ENCODE data around the gene FOXP1. TPM values are rescaled to one million over a fixed set of nuclear protein-coding genes. Genes with fewer than 3 reads are reported as not detected.
A peak's percentile ranks its signal among the peaks of the same experiment; 100 is the strongest.

FOXP1 gene
- total RNA-seq, 1 donor from 2014 or later: 33.2 TPM

DNA sequence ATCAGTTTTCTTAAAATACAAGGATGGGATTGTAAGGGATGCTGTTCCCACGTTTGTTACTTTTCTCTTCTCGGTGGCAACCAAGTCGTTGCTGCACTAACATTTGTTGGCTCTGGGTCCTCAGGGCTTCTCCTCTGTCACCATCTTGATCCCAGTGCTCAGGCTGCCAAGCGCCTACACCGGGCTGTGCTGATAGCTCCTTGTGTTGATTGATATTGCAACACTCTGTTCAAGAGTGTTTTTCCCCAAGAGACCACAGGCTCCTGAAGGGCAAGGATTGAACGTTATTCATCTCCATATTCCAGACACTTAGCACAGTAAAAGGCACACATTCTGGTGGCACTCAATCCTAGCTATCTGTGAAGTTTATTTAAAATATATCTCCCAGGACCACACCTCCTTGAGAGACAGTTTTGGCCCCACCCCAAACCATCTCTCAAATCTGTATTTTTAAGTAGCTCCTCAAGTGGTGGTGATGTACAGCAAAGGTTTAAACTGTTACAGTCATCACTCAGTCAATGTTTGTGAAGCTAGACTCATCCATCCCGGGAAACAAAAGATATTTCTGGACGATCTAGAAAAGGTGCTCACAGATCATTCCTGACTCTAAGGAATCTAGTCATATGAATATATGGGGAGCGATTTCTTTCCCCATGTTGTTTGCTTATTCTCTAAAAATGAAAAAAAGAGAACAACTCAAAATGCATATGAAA lies 38.5 kb upstream of the FOXP1 start:
- DNase-seq (ENCODE audit: low read depth) (no peak), FAIRE-seq (no peak)
- TF ChIP-seq, protein P1, sequence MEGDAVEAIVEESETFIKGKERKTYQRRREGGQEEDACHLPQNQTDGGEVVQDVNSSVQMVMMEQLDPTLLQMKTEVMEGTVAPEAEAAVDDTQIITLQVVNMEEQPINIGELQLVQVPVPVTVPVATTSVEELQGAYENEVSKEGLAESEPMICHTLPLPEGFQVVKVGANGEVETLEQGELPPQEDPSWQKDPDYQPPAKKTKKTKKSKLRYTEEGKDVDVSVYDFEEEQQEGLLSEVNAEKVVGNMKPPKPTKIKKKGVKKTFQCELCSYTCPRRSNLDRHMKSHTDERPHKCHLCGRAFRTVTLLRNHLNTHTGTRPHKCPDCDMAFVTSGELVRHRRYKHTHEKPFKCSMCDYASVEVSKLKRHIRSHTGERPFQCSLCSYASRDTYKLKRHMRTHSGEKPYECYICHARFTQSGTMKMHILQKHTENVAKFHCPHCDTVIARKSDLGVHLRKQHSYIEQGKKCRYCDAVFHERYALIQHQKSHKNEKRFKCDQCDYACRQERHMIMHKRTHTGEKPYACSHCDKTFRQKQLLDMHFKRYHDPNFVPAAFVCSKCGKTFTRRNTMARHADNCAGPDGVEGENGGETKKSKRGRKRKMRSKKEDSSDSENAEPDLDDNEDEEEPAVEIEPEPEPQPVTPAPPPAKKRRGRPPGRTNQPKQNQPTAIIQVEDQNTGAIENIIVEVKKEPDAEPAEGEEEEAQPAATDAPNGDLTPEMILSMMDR (IDR thresholded peaks at IDR 0.05; ENCODE audit: insufficient read depth, low read length, severe bottlenecking): no peak
- peaks cover 2% of the 10 kb centered on the region for H3K27me3 ChIP-seq (ENCODE audit: control insufficient read depth, insufficient read depth, low read length)
- no peaks in the 10 kb centered on the region for H3K36me3 ChIP-seq (ENCODE audit: control insufficient read depth, insufficient read depth, low read length)
- H3K4me3 ChIP-seq (ENCODE audit: low read depth, low read length): no peak overlapping the region

DNA sequence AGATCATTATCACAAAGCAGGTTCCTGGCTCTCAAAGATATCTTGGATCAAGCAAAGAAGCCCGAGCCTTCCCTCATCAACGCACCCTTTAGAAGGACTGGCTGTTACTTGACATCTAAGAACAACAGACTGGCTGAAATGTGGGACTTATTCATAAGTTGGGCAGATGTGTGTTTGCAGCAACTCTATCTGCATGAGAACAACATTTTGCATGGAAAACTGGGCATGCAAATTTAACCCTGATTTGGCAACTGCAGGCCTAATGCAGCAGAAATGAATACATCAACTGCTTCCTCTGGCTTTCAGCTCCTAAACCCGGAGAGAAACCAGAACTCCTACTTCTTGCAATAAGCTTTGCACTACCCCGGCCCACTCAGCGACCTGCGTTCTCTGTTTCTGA lies 35.0 kb upstream of the FOXP1 start:
- no peaks in the 10 kb centered on the region for H3K36me3 ChIP-seq (ENCODE audit: control insufficient read depth, insufficient read depth, low read length)
- peaks cover 2% of the 10 kb centered on the region for H3K27me3 ChIP-seq (ENCODE audit: control insufficient read depth, insufficient read depth, low read length)
- TF ChIP-seq, protein P1 (IDR thresholded peaks at IDR 0.05; ENCODE audit: insufficient read depth, low read length, severe bottlenecking): no peak
- no peak overlapping the region for H3K4me3 ChIP-seq (ENCODE audit: low read depth, low read length)
- FAIRE-seq (no peak), DNase-seq (ENCODE audit: low read depth) (no peak)

DNA sequence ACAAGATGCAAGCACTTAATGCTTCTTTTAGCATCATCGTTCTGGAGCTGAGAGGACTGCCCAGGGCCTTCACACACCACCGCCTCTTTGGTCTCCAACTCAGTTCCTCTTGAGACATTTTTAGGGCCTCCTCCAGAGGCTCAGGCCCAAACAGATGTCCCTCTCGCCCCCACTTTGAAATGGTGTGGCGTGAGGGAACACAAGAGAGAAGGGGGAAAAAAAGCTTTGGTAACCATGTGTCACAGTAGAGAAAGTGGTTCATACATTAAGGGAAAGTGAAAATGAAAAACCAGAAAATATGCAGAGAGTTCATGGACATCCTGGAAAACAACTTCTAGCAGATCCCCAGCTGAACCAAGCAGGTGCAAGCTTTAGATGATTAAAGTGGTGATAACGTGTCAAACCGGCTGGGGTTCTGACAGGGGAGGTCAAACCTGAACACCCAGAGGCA lies 33.1 kb upstream of the FOXP1 start:
- no peak for DNase-seq (ENCODE audit: low read depth)
- Histone ChIP-seq H3K27me3 (ENCODE audit: control insufficient read depth, insufficient read depth, low read length) (no peaks in the 10 kb centered on the region), H3K36me3 (ENCODE audit: control insufficient read depth, insufficient read depth, low read length) (no peaks in the 10 kb centered on the region), H3K4me3 (ENCODE audit: low read depth, low read length) (no peak overlapping the region)
- TF ChIP-seq, protein P1 (IDR thresholded peaks at IDR 0.05; ENCODE audit: insufficient read depth, low read length, severe bottlenecking): no peak
- peak; percentile 47 for FAIRE-seq

DNA sequence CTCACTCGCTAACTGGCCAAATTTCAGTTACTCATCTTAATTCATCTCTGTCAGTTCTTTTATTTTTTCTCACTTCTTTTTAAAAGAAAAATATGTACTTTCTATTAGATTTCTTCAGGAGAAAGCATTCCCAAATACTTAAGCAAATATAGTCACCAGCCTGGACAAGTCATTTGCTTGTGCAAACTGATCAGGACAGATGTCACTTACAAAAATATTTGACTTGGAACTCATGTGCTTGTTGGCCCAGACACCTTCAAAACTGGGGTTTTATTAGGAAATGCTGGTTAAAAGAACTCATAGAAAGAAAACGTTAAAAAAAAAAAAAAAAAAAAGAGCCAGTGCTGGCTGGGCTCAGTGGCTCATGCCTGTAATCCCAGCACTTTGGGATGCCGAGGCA lies 31.3 kb upstream of the FOXP1 start:
- TF ChIP-seq, protein P1 (IDR thresholded peaks at IDR 0.05; ENCODE audit: insufficient read depth, low read length, severe bottlenecking): no peak
- FAIRE-seq (no peak), DNase-seq (ENCODE audit: low read depth) (peak; percentile 12)
- H3K36me3 ChIP-seq (ENCODE audit: control insufficient read depth, insufficient read depth, low read length): no peaks in the 10 kb centered on the region
- no peak overlapping the region for H3K4me3 ChIP-seq (ENCODE audit: low read depth, low read length)
- H3K27me3 ChIP-seq (ENCODE audit: control insufficient read depth, insufficient read depth, low read length): no peaks in the 10 kb centered on the region

DNA sequence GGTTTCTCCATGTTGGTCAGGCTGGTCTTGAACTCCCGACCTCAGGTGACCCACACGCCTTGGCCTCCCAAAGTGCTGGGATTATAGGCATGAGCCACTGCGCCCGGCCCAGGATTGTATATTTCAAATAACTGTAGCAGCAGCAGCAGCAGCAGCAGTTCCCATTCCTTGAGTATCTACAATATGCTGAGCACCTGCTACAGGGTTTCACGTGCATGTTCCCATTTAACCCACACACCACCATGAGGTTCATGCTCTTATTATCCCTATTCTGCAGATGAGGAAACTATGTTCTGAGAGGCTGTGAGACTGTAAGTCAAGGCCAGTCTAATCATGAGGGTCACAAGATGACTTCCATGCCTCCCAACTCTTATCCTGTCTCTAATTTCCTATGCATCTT lies 30.9 kb upstream of the FOXP1 start:
- no peaks in the 10 kb centered on the region for H3K27me3 ChIP-seq (ENCODE audit: control insufficient read depth, insufficient read depth, low read length)
- DNase-seq (ENCODE audit: low read depth) (no peak), FAIRE-seq (no peak)
- H3K36me3 ChIP-seq (ENCODE audit: control insufficient read depth, insufficient read depth, low read length): no peaks in the 10 kb centered on the region
- H3K4me3 ChIP-seq (ENCODE audit: low read depth, low read length): no peak overlapping the region
- TF ChIP-seq, protein P1 (IDR thresholded peaks at IDR 0.05; ENCODE audit: insufficient read depth, low read length, severe bottlenecking): no peak

DNA sequence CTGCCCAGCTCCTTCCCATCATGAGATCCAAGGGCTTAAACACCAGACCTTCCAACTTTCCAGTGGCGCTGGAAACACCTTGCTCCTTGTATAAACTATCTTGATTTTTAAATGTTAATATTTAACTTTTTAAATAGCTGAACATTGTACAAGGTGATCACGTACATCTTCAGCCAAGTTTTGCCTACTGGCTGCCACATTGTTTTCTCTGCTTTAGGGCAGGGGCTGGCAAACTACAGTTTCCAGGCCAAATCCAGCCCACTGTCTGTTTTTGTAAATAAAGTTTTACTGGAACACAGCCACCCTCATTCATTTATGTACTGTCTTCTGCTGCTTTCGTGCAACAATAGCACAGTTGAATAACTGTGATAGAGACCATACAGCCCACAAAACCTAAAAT lies 27.6 kb upstream of the FOXP1 start:
- Histone ChIP-seq H3K27me3 (ENCODE audit: control insufficient read depth, insufficient read depth, low read length) (no peaks in the 10 kb centered on the region), H3K4me3 (ENCODE audit: low read depth, low read length) (no peak overlapping the region), H3K36me3 (ENCODE audit: control insufficient read depth, insufficient read depth, low read length) (no peaks in the 10 kb centered on the region)
- no peak for FAIRE-seq
- TF ChIP-seq, protein P1 (IDR thresholded peaks at IDR 0.05; ENCODE audit: insufficient read depth, low read length, severe bottlenecking): no peak
- no peak for DNase-seq (ENCODE audit: low read depth)

Data from bronchial epithelial cell (primary cell).